ENCODE data around the gene TTLL1. TPM values are rescaled to one million over a fixed set of nuclear protein-coding genes. Genes with fewer than 3 reads are reported as not detected.

The TTLL1 gene
- polyA plus RNA-seq, 1 donor (not counting 4 experiments of a cell fraction or from before 2014, with no cell fraction given), result 3.5 TPM

- Histone ChIP-seq H3K27me3 (ENCODE audit: control insufficient read depth, extremely low read depth, insufficient read depth, low read length) (no peaks in the 10 kb centered on the region), H3K27ac (ENCODE audit: control insufficient read depth, insufficient read depth, low read length) (peak overlapping the region; percentile 46), H3K79me2 (ENCODE audit: control insufficient read depth, insufficient read depth, low read length) (peaks cover 79% of the 10 kb centered on the region), H3K36me3 (ENCODE audit: control insufficient read depth in 2 of 2, extremely low read depth in 1 of 2, insufficient read depth in 2 of 2, low read length in 2 of 2) (no peaks in the 10 kb centered on the region), H3K9me1 (ENCODE audit: control insufficient read depth, extremely low read depth, insufficient read depth, low read length) (peaks cover 7% of the 10 kb centered on the region), H4K20me1 (ENCODE audit: control insufficient read depth, extremely low read depth, insufficient read depth, low read length) (peaks cover 13% of the 10 kb centered on the region), H3K4me1 (ENCODE audit: control insufficient read depth, extremely low read depth, insufficient read depth, low read length) (peaks cover 41% of the 10 kb centered on the region), H3K9me3 (ENCODE audit: control insufficient read depth, low read depth, low read length) (no peaks in the 10 kb centered on the region), H3K9ac (ENCODE audit: control insufficient read depth, extremely low read depth, insufficient read depth, low read length) (no peak overlapping the region), H3K4me2 (ENCODE audit: control insufficient read depth, extremely low read depth, insufficient read depth, low read depth, low read length) (peak overlapping the region; percentile 55), H2AFZ (ENCODE audit: control insufficient read depth, low read length) (no peak overlapping the region), H3K4me3 (ENCODE audit: control insufficient read depth in 2 of 3, extremely low read depth in 1 of 3, insufficient read depth in 2 of 3, low read depth in 1 of 3, low read length in 3 of 3) (no peak overlapping the region)
- FAIRE-seq, result peak; percentile 100
- dilution Hi-C loops (cut with MboI; ENCODE audit: extremely low pct_ligation_motif_present, low sequenced_read_pairs), result no loop called here
- no peak for TF ChIP-seq EZH2 (IDR thresholded peaks at IDR 0.05; ENCODE audit: low read length)
- peak; percentile 51 to 72 (median 55) for TF ChIP-seq CTCF (optimal IDR thresholded peaks at IDR 0.05 in 1 of 3, IDR thresholded peaks at IDR 0.05 in 1 of 3, conservative IDR thresholded peaks at IDR 0.05 in 1 of 3; ENCODE audit: extremely low read depth in 1 of 3, insufficient read depth in 2 of 3, low read length in 3 of 3)
- DNase-seq (ENCODE audit: low read depth, low spot score), result peak; percentile 69
Observed at GRCh38 chr22:42990131-42990838, 98.9 kb downstream of the TTLL1 start.

Other genes with a start within 250 kb of the TTLL1 start
- gene ARFGAP3, start 232.1 kb downstream of the TTLL1 start, polyA plus RNA-seq, result 24.7 to 36.1 TPM (median 28.3 TPM) in 3 replicates
- gene PACSIN2, start 74.2 kb downstream of the TTLL1 start, polyA plus RNA-seq, result 50.7 to 57.2 TPM (median 55.5 TPM) in 3 replicates
- 2.9 to 4.6 TPM (median 4.4 TPM) in 3 replicates for gene BIK, start 21.4 kb upstream of the TTLL1 start, polyA plus RNA-seq
- 13.9 to 17.1 TPM (median 15.6 TPM) in 3 replicates for gene MCAT, start 54.0 kb upstream of the TTLL1 start, polyA plus RNA-seq
- gene TSPO, start 62.2 kb upstream of the TTLL1 start, polyA plus RNA-seq, result 139 to 405 TPM (median 155 TPM) in 3 replicates
- gene TTLL12, start 97.7 kb upstream of the TTLL1 start, polyA plus RNA-seq, result 22.1 to 30.4 TPM (median 28.0 TPM) in 3 replicates